ENCODE results near the gene SETD4. TPM values are rescaled to one million over a fixed set of nuclear protein-coding genes. Genes with fewer than 3 reads are reported as not detected.

Gene SETD4
- total and polyA plus RNA-seq, 7 donors: 4.8 to 19.9 (median 14.3) TPM

GRCh38 chr21:36030581-36031189 lies 29.6 kb downstream of the SETD4 start:
- Histone ChIP-seq H3K9me3 (no peaks in the 10 kb centered on the region), H3K27ac (no peak overlapping the region), H3K36me3 (peaks cover 0 to 18% (median 7%) of the 10 kb centered on the region in 4 donors), H3K4me1 (peaks cover 0 to 4% (median 0%) of the 10 kb centered on the region in 4 donors), H3K4me3 (no peak overlapping the region), H3K27me3 (no peaks in the 10 kb centered on the region)
- WGBS, 2 donors: 26 to 67% methylated on average over 16 of the region's 16 CpGs
- DNase-seq: no peak
- TF ChIP-seq POLR2AphosphoS5 (IDR thresholded peaks at IDR 0.05): no peak
- intact Hi-C loops (cut with DNase I): no loop called here

DNA sequence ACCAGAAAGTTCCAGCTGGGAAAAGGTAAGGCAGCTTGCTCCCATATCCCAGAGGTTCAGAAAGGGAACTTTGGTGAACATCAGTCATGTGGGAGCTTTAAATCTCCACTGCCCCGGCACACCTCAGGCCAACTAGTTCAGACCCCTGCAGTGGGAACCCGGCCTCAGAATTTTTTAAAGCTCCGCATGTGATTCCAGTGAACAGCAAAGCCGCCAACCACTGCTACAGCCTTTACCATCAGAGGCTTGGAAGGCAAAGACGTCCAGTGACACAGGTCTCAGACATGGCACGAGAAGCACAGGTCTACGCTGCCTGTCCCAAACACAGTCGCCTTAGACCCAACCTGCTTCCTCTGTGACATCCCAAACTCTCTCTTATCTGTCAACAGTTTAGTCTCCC lies 31.0 kb downstream of the SETD4 start:
- no peaks in the 10 kb centered on the region for H3K9me3 ChIP-seq
- H3K4me3 ChIP-seq: no peak overlapping the region
- TF ChIP-seq POLR2A (IDR thresholded peaks at IDR 0.05): no peak
- TF ChIP-seq, protein P1, sequence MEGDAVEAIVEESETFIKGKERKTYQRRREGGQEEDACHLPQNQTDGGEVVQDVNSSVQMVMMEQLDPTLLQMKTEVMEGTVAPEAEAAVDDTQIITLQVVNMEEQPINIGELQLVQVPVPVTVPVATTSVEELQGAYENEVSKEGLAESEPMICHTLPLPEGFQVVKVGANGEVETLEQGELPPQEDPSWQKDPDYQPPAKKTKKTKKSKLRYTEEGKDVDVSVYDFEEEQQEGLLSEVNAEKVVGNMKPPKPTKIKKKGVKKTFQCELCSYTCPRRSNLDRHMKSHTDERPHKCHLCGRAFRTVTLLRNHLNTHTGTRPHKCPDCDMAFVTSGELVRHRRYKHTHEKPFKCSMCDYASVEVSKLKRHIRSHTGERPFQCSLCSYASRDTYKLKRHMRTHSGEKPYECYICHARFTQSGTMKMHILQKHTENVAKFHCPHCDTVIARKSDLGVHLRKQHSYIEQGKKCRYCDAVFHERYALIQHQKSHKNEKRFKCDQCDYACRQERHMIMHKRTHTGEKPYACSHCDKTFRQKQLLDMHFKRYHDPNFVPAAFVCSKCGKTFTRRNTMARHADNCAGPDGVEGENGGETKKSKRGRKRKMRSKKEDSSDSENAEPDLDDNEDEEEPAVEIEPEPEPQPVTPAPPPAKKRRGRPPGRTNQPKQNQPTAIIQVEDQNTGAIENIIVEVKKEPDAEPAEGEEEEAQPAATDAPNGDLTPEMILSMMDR (IDR thresholded peaks at IDR 0.05): no peak
- no peak for TF ChIP-seq POLR2AphosphoS5 (IDR thresholded peaks at IDR 0.05)
- no peak for TF ChIP-seq EP300 (IDR thresholded peaks at IDR 0.05)
- intact Hi-C loops (cut with DNase I): loop anchor here (2.0 to 5.0 kb wide), 3 partner anchors 187 to 1285 kb away; no protein-coding TSS in a partner anchor
- peaks cover 0 to 4% (median under 1%) of the 10 kb centered on the region in 4 donors for H3K4me1 ChIP-seq
- H3K27ac ChIP-seq: no peak overlapping the region
- H3K27me3 ChIP-seq: no peaks in the 10 kb centered on the region
- 92 to 95% methylated on average over 8 of the region's 8 CpGs for whole genome bisulfite sequencing, 2 donors
- no peak for DNase-seq
- H3K36me3 ChIP-seq: peaks cover 0 to 7% (median 2%) of the 10 kb centered on the region in 4 donors

GRCh38 chr21:36028127-36029069 lies 31.9 kb downstream of the SETD4 start:
- H3K4me1 ChIP-seq: peaks cover 0 to 10% (median 7%) of the 10 kb centered on the region in 4 donors

DNA sequence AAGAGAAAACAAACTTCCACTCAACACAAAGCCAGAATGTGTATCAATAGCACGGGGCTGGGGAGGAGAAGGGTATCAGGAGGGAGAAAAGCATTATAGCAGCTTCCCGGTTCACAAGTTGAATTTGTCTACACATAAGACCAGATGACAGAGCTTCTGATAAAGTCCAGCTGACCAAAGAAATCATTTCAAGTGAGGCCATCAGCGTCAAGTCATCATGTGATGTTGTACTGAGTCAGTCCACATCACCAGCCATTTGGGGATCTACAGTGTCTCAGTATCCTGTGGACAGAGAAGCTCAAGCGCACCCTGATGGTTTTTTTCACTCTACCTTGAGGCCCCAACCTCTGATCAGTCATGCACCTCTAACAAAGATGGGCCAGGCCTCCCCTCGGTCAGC lies 33.0 kb downstream of the SETD4 start:
- intact Hi-C loops (cut with DNase I): loop anchor here (5.0 kb wide), 2 partner anchors 185 to 975 kb away; no protein-coding TSS in a partner anchor
- H3K4me1 ChIP-seq: peaks cover 0 to 20% (median 17%) of the 10 kb centered on the region in 4 donors
- TF ChIP-seq POLR2AphosphoS5 (IDR thresholded peaks at IDR 0.05) (no peak), POLR2A (IDR thresholded peaks at IDR 0.05) (no peak), EP300 (IDR thresholded peaks at IDR 0.05) (no peak)
- TF ChIP-seq, protein P1 (IDR thresholded peaks at IDR 0.05): no peak

More at GRCh38 chr21:36028127-36029069, 31.9 kb downstream of the SETD4 start:
- no peak overlapping the region for H3K4me3 ChIP-seq
- 21 to 29% methylated on average over 25 of the region's 25 CpGs for WGBS, 2 donors
- no peaks in the 10 kb centered on the region for H3K27me3 ChIP-seq
- DNase-seq: peak; percentile 89
- H3K9me3 ChIP-seq: no peaks in the 10 kb centered on the region
- no peak overlapping the region for H3K27ac ChIP-seq
- TF ChIP-seq, protein P1 (IDR thresholded peaks at IDR 0.05): peak; percentile 75 to 92 (median 86)
- no peak for TF ChIP-seq POLR2A (IDR thresholded peaks at IDR 0.05)
- TF ChIP-seq POLR2AphosphoS5 (IDR thresholded peaks at IDR 0.05): no peak
- H3K36me3 ChIP-seq: no peaks in the 10 kb centered on the region
- intact Hi-C loops (cut with DNase I): loop anchor here (2.0 to 5.0 kb wide), 3 partner anchors 186 to 1284 kb away; no protein-coding TSS in a partner anchor

DNA sequence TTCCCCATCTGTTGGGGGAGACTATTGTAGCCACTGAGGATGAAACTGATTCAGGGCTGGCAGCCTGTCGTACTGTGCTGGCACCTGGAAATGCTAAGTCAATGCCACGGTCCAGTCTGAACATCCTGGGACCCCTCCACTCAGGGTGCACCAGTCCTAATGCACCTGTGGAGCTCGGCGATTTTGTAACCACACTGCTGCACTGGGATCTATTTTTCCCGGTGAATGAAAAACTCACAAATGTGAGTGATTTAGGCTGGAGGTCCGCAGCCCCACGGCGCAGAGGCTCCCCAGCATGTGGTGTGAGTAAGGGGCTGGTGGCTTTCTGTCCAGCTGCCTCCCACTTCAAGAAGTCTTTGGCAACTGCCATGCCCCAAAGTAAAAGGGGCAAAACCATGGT lies 35.5 kb downstream of the SETD4 start:
- intact Hi-C loops (cut with DNase I): loop anchor here (5.0 kb wide), 3 partner anchors 92 to 972 kb away; no protein-coding TSS in a partner anchor
- H3K9me3 ChIP-seq: no peaks in the 10 kb centered on the region
- TF ChIP-seq POLR2AphosphoS5 (IDR thresholded peaks at IDR 0.05): no peak
- TF ChIP-seq, protein P1 (IDR thresholded peaks at IDR 0.05): no peak
- TF ChIP-seq POLR2A (IDR thresholded peaks at IDR 0.05): no peak
- no peak for TF ChIP-seq EP300 (IDR thresholded peaks at IDR 0.05)
- H3K4me1 ChIP-seq: peaks cover 0 to 27% (median 21%) of the 10 kb centered on the region in 4 donors
- whole genome bisulfite sequencing, 2 donors: 92 to 94% methylated on average over 8 of the region's 8 CpGs
- H3K27ac ChIP-seq: no peak overlapping the region
- no peaks in the 10 kb centered on the region for H3K27me3 ChIP-seq
- DNase-seq: no peak
- no peaks in the 10 kb centered on the region for H3K36me3 ChIP-seq
- no peak overlapping the region for H3K4me3 ChIP-seq

More for the DNA sequence above, 33.0 kb downstream of the SETD4 start:
- no peaks in the 10 kb centered on the region for H3K27me3 ChIP-seq
- no peaks in the 10 kb centered on the region for H3K36me3 ChIP-seq
- H3K27ac ChIP-seq: no peak overlapping the region
- no peak for DNase-seq
- WGBS, 2 donors: 88% methylated on average over 5 of the region's 5 CpGs
- no peaks in the 10 kb centered on the region for H3K9me3 ChIP-seq
- H3K4me3 ChIP-seq: no peak overlapping the region
